GM23248 (cell line): ENCODE results near the gene UQCRC1.

Experiments used
- EZH2 ChIP-seq: fragments of 200-600 bp; sonication (generic); IDR thresholded peaks from 2 replicates; pipeline ENCODE4 v1.6.1; 2018; ENCODE audit warnings: antibody characterized with exemption, mild to moderate bottlenecking; ENCODE audit not compliant: insufficient read depth, poor library complexity, severe bottlenecking
- EZH2phosphoT487 ChIP-seq: fragments of 200-600 bp; sonication (generic); IDR thresholded peaks from 2 replicates; pipeline ENCODE4 v1.6.1; 2018; ENCODE audit warnings: antibody characterized with exemption, moderate library complexity, mild to moderate bottlenecking, low read depth; ENCODE audit not compliant: insufficient read depth

DNA sequence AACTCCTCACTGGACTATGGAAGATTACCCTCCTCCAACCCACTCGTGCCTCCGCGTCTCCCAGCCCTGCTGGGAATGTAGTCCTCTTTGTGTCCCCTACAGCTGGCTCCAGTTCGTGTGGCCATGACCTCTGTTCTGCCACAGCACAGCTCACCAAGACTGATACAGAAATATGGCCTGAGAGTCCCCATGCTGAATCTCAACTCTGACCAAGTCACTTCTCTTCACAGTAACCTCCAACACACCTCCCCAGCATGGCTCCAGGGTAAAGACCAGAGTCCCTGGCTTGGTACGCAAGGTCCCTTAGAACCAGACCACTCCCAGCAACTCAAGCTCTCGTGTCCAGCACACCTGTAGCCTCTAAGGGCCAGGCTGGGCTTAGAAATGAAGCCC, 12.0 kb downstream of the UQCRC1 start:
- TF ChIP-seq EZH2phosphoT487 (no peak), EZH2 (no peak)
